Right atrium auricular region (tissue), 2 donors: Measurements from ENCODE around the gene SETD6. TPM values are rescaled to one million over a fixed set of nuclear protein-coding genes. Genes with fewer than 3 reads are reported as not detected.

ENCODE experiments used
- DNase-seq: peaks from one replicate; pipeline ENCODE4 v3.0.0-alpha.2; 2019; ENCODE audit warnings: low spot score
- H3K27ac ChIP-seq, 2 donors: fragments of 200-600 bp; sonication (generic); 1 replicate in 1 of 2; 2 replicates in 1 of 2; pipeline ENCODE4 v1.5.1; 2016 to 2019
- H3K27me3 ChIP-seq, 2 donors: fragments of 200-600 bp; sonication (generic); one replicate each; pipeline versions ENCODE4 v1.5.1 to v1.6.0; 2017 to 2019
- H3K36me3 ChIP-seq: fragments of 200-600 bp; sonication (generic); one replicate; pipeline ENCODE4 v1.5.1; 2016
- H3K4me1 ChIP-seq, 2 donors: fragments of 200-600 bp; sonication (generic); one replicate each; pipeline versions ENCODE4 v1.5.1 to v1.6.0; 2017 to 2019
- H3K4me3 ChIP-seq, 2 donors: fragments of 200-600 bp; sonication (generic); 1 replicate in 1 of 2; 2 replicates in 1 of 2; pipeline ENCODE4 v1.5.1; 2017 to 2019; ENCODE audit warnings: mild to moderate bottlenecking in 1 of 2, moderate library complexity in 1 of 2
- H3K9me3 ChIP-seq, 2 donors: fragments of 200-600 bp; sonication (generic); one replicate each; pipeline ENCODE4 v1.5.1; 2019
- CTCF ChIP-seq, 2 donors: fragments of 200-600 bp; sonication (generic); IDR thresholded peaks; one replicate each; pipeline ENCODE4 v1.5.1; 2019; ENCODE audit warnings: antibody characterized with exemption in 2 of 2
- total RNA-seq, 2 donors: library from RNA; depleted of rRNA; stranded (reverse); fragments of >200 nt; gene quantifications; one replicate each; pipeline ENCODE4 v1.1.0, GENCODE V29; 2016

The SETD6 gene
- total RNA-seq, 2 donors from 2014 or later, result 11.9 to 12.9 TPM

GRCh38 chr16:58503166-58503862 is 12.0 kb upstream of the SETD6 start:
- DNase-seq, result no peak
- Histone ChIP-seq H3K9me3 (no peaks in the 10 kb centered on the region), H3K4me1 (peaks cover 0 to 20% of the 10 kb centered on the region in 2 donors), H3K4me3 (no peak overlapping the region), H3K27ac (no peak overlapping the region), H3K36me3 (peaks cover 32% of the 10 kb centered on the region), H3K27me3 (no peaks in the 10 kb centered on the region)
- TF ChIP-seq CTCF (IDR thresholded peaks at IDR 0.05), result no peak

GRCh38 chr16:58503863-58504688 is 11.2 kb upstream of the SETD6 start:
- no peak overlapping the region for H3K27ac ChIP-seq
- H3K4me3 ChIP-seq, result no peak overlapping the region
- H3K36me3 ChIP-seq, result peaks cover 40% of the 10 kb centered on the region
- no peak for TF ChIP-seq CTCF (IDR thresholded peaks at IDR 0.05)
- peaks cover 0 to 20% of the 10 kb centered on the region in 2 donors for H3K4me1 ChIP-seq
- no peak for DNase-seq
- no peaks in the 10 kb centered on the region for H3K27me3 ChIP-seq
- no peaks in the 10 kb centered on the region for H3K9me3 ChIP-seq

- DNase-seq, result no peak
- Histone ChIP-seq H3K36me3 (peaks cover 42% of the 10 kb centered on the region), H3K4me1 (peaks cover 0 to 3% of the 10 kb centered on the region in 2 donors), H3K4me3 (no peak overlapping the region), H3K9me3 (no peaks in the 10 kb centered on the region), H3K27me3 (no peaks in the 10 kb centered on the region), H3K27ac (no peak overlapping the region)
- no peak for TF ChIP-seq CTCF (IDR thresholded peaks at IDR 0.05)
These were observed 8.8 kb upstream of the SETD6 start for GRCh38 chr16:58506241-58507194.

- Histone ChIP-seq H3K9me3 (no peaks in the 10 kb centered on the region), H3K36me3 (peaks cover 42% of the 10 kb centered on the region), H3K27ac (no peak overlapping the region), H3K4me1 (no peaks in the 10 kb centered on the region), H3K4me3 (no peak overlapping the region), H3K27me3 (no peaks in the 10 kb centered on the region)
- TF ChIP-seq CTCF (IDR thresholded peaks at IDR 0.05), result no peak
- no peak for DNase-seq
These were observed 7.9 kb upstream of the SETD6 start for GRCh38 chr16:58507195-58507962.
